Activated CD8-positive, alpha-beta memory T cell treated with anti-CD3 and anti-CD28 coated beads for 4 hours (primary cell): ENCODE measurements around the gene SMC6.

Experiments used
- DNase-seq, 2 donors: peaks; one replicate each; pipeline ENCODE4 v3.0.0-alpha.2; 2020; ENCODE audit warnings: low read depth in 2 of 2

The SMC6 gene

DNA sequence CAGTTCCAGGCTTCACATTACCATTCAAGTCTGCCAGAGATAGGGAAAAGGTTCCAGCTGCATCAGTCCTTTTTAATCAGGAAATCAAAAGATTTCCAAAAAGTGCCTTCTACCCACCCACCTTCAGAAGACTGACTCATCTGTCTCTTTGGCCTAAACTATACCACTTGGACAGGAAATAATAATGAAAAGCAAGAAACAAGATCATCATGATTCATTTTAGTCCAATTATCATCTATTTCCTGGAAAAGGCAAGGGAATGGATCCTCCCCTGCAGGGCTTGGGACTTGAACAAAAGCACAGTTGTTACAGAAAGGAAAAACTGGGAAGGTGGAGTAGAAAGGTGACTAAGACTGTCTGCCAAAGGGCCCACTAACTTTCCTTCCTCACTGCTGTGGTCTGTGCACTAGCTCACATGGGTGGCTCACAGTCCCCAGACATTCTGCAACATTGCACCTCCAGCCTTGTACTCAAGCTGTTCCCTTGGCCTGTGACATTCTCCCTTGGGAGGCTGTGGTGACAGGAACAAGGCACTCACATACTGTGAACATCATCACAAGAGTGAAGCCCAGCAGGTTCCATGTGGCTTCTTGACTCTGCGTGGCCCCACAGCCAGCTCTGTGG, 137.8 kb downstream of the SMC6 start:
- DNase-seq = no peak

DNA sequence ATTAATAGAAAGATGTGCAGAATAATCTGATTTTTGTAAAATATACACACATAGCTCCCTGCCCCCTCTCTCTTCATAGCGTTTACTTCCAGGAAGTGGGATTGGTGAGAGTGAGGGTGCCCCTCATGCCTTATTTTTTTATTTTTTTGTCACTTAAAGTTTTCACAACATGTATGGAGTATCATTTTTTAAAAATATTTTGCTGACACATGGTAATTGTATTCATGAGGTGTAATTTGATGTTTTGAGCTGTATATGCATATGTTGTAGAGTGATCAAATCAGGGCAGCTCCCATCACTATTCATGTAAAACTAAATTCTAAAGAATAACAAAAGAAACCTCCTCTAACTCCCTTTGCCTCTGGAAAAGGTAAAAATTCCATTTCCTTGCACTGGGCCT, 138.5 kb downstream of the SMC6 start:
- no peak for DNase-seq

DNA sequence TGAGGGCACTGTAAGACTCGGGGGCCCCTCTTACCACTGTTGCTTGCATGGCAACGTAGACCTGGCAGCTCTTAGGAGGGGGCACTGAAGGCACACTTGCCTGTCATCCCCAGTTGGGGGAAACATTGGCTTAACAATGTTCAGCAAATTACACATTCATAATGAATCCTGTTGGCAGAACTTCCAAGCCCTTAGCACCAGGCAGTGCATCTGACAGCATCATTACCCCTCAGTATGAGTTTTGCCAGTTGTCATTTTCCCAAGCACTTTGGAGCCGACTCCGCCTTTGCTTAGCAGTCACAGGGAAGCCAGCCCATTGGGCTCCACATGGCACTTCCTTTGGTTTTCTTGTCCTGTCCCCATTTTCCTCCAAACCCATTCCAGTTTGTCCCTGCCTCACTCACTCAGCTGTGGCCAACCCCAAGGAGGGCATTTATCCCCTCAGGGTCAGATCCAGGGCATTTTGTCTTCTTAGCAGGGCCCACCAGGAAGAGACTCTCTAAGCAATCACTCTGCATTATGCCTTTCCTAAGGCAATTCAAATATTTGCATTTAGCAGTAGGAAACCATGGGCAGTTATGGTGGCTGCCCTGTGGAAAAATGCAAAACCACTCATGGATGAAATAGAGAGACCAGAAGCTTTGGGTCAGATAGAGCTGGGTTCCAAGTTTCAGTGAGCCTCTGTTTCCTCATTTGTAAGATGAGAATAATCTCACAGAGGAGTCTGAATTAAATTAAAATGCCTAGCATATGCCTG, 139.3 kb downstream of the SMC6 start:
- no peak for DNase-seq
